Measurements from ENCODE around the gene JUN. TPM values are rescaled to one million over a fixed set of nuclear protein-coding genes. Genes with fewer than 3 reads are reported as not detected.

JUN gene
- total and polyA plus RNA-seq, 2 experiments from 2014 or later: 23.3 to 28.5 TPM

DNA sequence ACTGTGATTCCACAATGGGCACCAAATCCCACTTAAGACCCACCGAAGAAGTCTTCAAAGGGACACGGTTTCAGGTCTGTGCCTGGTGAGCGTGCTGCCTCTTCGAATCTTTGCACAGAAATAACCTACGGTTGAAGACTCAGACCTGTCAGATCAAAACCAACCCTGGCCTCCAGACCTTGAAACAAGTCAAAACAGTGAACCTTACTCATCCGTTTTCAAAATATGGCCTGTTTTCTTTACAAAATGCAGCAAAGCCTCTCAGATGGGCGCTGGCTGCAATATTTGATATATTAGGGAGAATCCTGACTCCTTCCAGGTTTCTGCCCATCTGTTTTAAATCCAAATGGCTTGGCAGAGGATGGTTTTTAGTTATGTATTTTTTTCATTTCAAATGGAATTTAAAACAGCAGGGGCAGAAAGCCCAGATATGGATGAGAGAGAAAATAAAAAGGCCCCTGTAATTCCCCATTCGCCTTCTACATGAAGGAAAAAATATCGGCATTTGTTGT lies 14.0 kb downstream of the JUN start:
- Histone ChIP-seq H3K4me3 (no peak overlapping the region), H3K36me3 (ENCODE audit: insufficient read depth) (no peaks in the 10 kb centered on the region), H3K4me1 (ENCODE audit: insufficient read depth) (no peaks in the 10 kb centered on the region), H3F3A (replicated peaks; ENCODE audit: low read depth) (no peaks in the 10 kb centered on the region), H3K27ac (ENCODE audit: low read depth) (no peak overlapping the region), H3K4me2 (no peak overlapping the region), H3K9me2 (ENCODE audit: insufficient read depth) (no peaks in the 10 kb centered on the region; the same call in 1 of the 2 replicates), H3K79me2 (replicated peaks; ENCODE audit: insufficient read depth) (no peaks in the 10 kb centered on the region), H2AFZ (peak overlapping the region; percentile 24; the same call in 1 of the 2 replicates), H3K27me3 (ENCODE audit: insufficient read depth) (no peaks in the 10 kb centered on the region), H4K20me1 (replicated peaks; ENCODE audit: insufficient read depth) (no peaks in the 10 kb centered on the region)
- DNase-seq (ENCODE audit: low spot score) (no peak), ATAC-seq (no peak)
- no peaks in the 10 kb centered on the region for H3K36me3 Mint-ChIP-seq (ENCODE audit: low read depth)
- H3K4me1 Mint-ChIP-seq: peaks cover 15% of the 10 kb centered on the region
- no peaks in the 10 kb centered on the region for H3K27me3 Mint-ChIP-seq (ENCODE audit: insufficient read depth, low read depth, poor library complexity)
- H3K9me3 Mint-ChIP-seq: no peaks in the 10 kb centered on the region; the same call in 2 of the 3 replicates
- H3K27ac Mint-ChIP-seq: no peak overlapping the region
- TF ChIP-seq, protein P1, sequence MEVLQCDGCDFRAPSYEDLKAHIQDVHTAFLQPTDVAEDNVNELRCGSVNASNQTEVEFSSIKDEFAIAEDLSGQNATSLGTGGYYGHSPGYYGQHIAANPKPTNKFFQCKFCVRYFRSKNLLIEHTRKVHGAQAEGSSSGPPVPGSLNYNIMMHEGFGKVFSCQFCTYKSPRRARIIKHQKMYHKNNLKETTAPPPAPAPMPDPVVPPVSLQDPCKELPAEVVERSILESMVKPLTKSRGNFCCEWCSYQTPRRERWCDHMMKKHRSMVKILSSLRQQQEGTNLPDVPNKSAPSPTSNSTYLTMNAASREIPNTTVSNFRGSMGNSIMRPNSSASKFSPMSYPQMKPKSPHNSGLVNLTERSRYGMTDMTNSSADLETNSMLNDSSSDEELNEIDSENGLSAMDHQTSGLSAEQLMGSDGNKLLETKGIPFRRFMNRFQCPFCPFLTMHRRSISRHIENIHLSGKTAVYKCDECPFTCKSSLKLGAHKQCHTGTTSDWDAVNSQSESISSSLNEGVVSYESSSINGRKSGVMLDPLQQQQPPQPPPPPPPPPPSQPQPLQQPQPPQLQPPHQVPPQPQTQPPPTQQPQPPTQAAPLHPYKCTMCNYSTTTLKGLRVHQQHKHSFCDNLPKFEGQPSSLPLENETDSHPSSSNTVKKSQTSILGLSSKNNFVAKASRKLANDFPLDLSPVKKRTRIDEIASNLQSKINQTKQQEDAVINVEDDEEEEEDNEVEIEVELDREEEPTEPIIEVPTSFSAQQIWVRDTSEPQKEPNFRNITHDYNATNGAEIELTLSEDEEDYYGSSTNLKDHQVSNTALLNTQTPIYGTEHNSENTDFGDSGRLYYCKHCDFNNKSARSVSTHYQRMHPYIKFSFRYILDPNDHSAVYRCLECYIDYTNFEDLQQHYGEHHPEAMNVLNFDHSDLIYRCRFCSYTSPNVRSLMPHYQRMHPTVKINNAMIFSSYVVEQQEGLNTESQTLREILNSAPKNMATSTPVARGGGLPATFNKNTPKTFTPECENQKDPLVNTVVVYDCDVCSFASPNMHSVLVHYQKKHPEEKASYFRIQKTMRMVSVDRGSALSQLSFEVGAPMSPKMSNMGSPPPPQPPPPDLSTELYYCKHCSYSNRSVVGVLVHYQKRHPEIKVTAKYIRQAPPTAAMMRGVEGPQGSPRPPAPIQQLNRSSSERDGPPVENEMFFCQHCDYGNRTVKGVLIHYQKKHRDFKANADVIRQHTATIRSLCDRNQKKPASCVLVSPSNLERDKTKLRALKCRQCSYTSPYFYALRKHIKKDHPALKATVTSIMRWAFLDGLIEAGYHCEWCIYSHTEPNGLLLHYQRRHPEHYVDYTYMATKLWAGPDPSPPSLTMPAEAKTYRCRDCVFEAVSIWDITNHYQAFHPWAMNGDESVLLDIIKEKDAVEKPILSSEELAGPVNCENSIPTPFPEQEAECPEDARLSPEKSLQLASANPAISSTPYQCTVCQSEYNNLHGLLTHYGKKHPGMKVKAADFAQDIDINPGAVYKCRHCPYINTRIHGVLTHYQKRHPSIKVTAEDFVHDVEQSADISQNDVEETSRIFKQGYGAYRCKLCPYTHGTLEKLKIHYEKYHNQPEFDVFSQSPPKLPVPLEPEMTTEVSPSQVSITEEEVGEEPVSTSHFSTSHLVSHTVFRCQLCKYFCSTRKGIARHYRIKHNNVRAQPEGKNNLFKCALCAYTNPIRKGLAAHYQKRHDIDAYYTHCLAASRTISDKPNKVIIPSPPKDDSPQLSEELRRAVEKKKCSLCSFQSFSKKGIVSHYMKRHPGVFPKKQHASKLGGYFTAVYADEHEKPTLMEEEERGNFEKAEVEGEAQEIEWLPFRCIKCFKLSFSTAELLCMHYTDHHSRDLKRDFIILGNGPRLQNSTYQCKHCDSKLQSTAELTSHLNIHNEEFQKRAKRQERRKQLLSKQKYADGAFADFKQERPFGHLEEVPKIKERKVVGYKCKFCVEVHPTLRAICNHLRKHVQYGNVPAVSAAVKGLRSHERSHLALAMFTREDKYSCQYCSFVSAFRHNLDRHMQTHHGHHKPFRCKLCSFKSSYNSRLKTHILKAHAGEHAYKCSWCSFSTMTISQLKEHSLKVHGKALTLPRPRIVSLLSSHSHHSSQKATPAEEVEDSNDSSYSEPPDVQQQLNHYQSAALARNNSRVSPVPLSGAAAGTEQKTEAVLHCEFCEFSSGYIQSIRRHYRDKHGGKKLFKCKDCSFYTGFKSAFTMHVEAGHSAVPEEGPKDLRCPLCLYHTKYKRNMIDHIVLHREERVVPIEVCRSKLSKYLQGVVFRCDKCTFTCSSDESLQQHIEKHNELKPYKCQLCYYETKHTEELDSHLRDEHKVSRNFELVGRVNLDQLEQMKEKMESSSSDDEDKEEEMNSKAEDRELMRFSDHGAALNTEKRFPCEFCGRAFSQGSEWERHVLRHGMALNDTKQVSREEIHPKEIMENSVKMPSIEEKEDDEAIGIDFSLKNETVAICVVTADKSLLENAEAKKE (CRISPR knock-in tag; IDR thresholded peaks at IDR 0.05): no peak
- TF ChIP-seq, protein P2, sequence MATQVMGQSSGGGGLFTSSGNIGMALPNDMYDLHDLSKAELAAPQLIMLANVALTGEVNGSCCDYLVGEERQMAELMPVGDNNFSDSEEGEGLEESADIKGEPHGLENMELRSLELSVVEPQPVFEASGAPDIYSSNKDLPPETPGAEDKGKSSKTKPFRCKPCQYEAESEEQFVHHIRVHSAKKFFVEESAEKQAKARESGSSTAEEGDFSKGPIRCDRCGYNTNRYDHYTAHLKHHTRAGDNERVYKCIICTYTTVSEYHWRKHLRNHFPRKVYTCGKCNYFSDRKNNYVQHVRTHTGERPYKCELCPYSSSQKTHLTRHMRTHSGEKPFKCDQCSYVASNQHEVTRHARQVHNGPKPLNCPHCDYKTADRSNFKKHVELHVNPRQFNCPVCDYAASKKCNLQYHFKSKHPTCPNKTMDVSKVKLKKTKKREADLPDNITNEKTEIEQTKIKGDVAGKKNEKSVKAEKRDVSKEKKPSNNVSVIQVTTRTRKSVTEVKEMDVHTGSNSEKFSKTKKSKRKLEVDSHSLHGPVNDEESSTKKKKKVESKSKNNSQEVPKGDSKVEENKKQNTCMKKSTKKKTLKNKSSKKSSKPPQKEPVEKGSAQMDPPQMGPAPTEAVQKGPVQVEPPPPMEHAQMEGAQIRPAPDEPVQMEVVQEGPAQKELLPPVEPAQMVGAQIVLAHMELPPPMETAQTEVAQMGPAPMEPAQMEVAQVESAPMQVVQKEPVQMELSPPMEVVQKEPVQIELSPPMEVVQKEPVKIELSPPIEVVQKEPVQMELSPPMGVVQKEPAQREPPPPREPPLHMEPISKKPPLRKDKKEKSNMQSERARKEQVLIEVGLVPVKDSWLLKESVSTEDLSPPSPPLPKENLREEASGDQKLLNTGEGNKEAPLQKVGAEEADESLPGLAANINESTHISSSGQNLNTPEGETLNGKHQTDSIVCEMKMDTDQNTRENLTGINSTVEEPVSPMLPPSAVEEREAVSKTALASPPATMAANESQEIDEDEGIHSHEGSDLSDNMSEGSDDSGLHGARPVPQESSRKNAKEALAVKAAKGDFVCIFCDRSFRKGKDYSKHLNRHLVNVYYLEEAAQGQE (IDR thresholded peaks at IDR 0.05; ENCODE audit: unreplicated experiment): no peak
- TF ChIP-seq NANOG (IDR thresholded peaks at IDR 0.05; ENCODE audit: borderline replicate concordance) (no peak), ZNF331 (CRISPR knock-in tag; IDR thresholded peaks at IDR 0.05; ENCODE audit: low read depth) (no peak), EZH2 (IDR thresholded peaks at IDR 0.05; ENCODE audit: low read depth, unreplicated experiment) (no peak), POLR2AphosphoS5 (IDR thresholded peaks at IDR 0.05; ENCODE audit: low read depth) (no peak), JUNB (IDR thresholded peaks at IDR 0.05; ENCODE audit: unreplicated experiment) (no peak), STAT1 (IDR thresholded peaks at IDR 0.05; ENCODE audit: unreplicated experiment) (no peak)
- no peak overlapping the region for H3K4me3 Mint-ChIP-seq

All from GM23338 (cell line).